ENCODE data around the gene WNK2.

The WNK2 gene

GRCh38 chr9:93300175-93300572 lies 116.2 kb downstream of the WNK2 start:
- DNase-seq = no peak

- no peak for DNase-seq
Measured at GRCh38 chr9:93300585-93301081, 116.7 kb downstream of the WNK2 start.

- no peak for DNase-seq
Measured at GRCh38 chr9:93301291-93301811, 117.4 kb downstream of the WNK2 start.

DNA sequence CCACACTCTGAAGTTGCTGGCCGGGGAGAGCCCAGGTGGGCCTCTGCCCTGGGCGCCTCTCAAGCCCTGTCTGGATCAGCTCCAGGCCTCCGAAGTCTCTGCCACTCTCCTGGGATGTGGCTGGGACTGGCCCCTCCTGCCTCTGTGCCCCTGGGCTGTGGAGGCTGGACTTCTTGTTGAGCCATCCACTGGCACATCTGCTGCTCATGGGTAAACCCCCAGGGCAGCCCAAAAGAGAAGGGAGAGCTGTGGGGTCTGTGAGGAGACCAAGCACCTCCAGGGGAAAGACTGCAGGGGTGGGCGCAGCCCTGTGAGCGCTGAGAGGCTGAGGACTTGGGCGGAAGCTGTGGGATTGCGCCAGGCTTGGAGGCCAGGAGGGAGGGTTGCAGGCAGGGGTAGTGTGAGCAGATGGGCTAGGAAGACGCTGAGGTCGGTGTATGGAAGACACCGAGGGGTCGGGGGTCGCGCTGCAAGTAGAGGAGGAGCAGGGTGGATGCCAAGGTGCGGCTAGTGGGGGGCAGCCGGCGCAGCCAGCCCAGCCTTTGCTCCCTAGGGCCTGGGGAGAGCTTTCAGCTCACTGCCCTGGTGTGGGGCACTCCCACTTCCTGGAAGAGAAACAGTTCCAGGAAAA lies 118.1 kb downstream of the WNK2 start:
- no peak for DNase-seq

GRCh38 chr9:93302586-93303257 lies 118.8 kb downstream of the WNK2 start:
- DNase-seq = peak; percentile 60

GRCh38 chr9:93303258-93303771 lies 119.4 kb downstream of the WNK2 start:
- DNase-seq = no peak

DNA sequence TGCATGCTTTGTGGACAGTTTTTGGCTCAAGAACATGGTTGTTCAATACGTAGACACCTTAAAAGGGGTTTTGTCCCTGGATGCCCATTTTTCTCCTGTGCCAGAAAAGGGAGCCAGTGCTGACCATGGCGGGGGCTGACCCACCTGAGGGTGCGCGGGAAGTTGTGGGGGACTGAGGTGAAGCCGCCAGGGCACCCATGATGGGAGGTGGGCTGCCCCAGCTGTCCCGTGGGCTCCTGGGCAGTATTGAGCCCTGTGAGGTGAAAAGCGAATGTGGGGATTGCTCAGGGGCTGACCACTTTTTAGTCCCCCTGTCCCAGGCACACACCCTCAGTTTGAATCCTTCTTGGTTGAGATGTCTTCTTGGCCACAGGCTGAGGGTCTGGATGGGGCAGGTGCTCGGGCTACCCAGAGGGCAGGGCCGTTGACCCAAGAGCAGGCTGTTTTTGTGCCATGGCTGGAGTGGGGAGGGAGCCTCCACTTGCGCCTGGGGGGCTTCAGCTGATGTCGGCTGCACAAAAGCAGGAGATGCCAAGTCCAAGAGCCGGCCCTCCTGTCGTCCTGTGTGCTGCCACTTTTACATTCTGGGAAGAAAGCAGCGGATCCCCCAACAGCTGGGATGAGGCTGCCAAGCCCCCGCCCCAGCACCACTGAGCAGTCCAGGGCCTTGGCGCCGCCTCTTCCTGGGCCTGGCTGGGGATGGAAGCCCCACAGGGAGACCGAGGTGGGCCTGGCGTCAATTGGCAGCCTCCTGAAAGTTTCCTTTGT lies 120.1 kb downstream of the WNK2 start:
- DNase-seq = no peak

- peak; percentile 41 for DNase-seq
Measured at GRCh38 chr9:93304574-93305496, 120.9 kb downstream of the WNK2 start.

DNA sequence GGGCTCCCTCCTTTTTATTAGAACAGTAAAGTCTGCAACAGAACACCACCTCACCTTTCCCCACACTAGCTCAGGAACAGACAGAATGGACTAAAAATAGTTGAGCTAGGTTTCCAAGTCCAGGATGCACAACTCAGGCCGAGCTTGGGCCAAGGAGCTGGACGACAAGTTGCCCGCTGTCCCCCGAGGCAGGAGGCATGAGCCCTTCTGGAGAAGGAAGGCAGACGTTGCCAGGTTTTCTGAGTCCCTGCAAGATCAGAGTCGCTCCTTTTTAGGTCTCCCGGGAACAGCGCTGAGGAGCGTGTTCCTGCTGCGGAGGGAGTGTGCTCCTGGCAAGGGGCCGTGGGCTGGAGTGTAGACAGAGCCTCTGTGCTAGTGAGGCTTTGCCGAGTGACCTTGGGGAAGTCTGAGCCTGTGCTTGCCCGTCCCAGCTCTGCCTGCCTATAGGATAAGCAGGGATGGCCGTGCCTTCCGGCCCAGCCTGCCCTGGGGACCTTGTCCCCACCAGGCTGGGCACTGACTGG lies 121.6 kb downstream of the WNK2 start:
- DNase-seq = no peak

DNA sequence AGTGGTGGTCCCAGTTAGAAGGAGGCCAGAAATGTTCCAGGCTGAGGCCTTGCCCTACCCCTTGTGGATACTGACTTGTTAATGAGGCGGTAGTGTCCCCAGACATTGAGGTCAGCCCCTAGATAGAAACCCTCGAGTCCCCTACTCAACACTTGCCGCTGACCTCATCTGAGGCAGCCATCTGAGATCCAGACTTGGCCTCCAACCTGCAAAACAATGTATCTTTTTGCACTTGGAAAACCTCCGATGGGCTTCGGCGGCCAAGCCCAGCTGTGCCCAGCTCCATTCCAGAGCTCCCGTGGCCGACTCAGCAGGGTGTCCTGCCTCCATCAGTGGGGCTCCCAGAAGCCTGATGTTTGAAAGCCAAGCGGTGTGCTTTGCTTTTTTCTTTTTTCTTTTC lies 122.1 kb downstream of the WNK2 start:
- no peak for DNase-seq

DNA sequence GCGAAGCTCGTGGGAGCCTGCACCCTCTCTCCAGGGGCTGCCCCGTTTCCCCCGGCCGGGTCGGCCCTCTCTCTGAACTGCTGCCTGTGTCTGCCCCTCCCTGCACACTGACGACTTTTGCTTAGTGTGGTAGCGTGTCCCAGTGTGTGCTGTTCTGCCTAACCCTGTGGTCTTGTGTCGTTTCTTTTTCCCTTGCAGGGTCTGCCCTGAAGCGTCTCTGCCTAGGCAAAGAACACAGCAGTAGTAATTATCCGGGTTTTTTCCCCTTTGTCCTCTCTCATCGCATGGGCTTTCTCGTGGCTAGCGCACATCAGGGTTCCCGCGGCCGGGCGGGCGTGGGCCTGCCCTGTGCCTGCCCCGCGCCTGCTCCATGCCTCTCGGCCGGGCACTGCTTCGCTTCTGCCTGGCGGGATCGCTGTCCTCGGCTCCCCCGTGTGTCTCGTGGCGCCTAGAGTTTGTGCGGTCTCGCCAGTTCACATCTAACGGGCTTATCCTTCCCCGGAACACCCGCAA lies 122.7 kb downstream of the WNK2 start:
- DNase-seq = no peak

DNA sequence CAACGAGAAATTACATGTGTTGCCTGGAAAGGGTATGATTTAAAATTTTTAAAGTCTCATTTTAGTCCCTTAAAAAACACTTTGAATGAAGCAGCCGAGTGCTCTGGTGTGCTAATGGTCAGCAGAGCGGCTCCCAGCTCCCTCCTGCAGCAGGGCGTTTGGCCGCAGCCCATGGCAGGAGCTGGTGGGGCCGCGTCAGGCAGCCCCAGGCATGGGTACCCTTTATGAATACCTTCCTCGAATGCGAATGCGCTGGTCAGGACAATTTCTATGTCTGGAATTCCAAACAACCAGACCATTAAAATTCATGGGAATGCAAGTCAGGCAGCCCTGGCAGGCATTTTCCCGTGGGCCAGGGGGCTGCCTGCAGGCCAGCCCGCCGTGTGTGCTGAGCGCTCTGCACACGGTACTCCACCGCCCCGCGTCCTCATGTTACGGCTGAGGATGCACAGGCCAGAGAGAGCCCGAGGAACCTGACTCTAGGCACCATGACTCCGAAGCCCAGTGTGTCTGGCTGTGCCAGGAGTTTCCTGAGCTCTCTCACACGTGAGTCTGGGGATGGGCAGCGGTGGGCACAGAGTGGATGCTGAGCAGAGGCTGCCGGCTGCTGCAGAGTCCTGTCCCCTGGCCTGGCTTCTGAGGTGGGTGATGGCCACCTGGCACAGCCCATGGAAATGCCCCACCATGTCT lies 123.7 kb downstream of the WNK2 start:
- DNase-seq = no peak

DNA sequence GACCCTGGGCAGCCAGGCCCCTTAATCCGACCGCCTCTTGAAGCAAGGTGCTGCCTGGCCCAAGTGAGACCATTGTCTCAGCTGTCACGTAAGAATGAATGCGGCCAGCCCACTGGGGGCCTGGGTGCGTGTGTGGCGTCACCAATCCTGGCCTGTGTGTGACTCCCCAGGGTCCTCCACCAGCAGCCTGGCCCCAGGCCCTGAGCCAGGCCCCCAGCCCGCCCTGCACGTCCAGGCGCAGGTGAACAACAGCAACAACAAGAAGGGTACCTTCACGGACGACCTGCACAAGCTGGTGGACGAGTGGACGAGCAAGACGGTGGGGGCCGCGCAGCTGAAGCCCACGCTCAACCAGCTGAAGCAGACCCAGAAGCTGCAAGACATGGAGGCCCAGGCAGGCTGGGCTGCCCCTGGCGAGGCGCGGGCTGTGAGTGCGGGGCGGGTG lies 124.2 kb downstream of the WNK2 start:
- DNase-seq = no peak

DNA sequence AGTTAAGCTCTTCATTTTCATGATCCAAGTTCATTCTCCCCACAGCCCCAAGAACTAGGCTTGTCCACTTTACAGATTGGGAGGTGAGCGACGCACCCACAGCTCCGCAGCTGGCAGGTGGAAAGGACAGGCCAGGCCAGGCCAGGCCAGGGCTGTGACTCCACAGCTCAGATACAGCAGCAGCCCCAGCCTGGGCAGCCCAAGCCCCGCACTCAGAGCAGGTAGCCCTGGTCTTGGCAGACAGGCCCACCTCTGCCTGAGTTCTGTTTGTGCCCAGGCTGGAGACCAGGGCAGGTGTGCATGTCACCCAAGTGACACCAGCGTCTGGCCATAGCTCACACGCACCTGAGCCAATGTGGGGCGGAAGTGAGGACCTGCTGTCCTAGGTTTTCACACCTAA lies 124.7 kb downstream of the WNK2 start:
- DNase-seq = no peak

DNA sequence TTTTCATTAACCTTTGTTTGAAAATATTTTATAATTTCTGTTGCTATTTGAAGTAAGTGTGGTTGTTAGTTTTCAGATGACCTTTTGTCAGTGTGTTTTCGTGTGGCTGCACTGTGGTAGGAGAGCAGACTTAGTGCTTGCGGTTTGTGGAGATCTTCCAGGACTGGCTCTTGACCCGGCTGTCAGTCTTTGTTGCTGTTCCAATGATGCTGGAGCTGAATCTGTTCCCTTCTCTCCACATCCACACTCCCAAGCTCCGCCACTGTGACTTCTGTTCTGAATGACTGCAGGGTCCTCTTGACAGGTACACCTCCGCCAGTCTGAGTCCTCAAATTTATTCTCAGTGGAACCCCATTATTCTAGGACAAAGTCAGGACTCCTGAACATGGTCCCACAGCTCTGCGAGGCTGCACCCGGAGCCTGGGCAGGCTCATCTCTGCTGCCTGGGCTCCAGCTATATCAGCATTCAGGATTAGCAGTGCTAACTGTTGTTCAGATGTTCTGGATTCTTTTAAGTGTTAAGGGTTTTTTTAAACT lies 126.0 kb downstream of the WNK2 start:
- DNase-seq = no peak

DNA sequence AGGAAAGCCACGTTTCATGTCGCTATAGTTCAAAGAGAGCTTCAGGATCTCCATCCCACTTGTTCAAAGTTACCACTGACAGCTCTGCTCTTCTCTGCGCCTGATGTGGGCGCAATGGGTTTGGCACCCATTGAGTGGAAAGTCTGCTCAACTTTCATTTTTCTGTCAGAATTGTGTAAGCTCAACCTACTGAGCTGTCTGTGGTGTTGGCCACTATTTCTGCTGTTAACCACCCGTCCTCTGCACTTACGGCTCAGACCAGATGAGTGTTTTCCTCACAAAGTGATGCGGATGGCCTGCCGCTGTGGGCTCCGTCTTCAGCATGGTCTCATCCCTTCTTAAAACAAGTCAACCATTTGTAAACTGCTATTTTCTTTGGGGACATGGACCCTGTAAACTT lies 131.2 kb downstream of the WNK2 start:
- DNase-seq = no peak

DNA sequence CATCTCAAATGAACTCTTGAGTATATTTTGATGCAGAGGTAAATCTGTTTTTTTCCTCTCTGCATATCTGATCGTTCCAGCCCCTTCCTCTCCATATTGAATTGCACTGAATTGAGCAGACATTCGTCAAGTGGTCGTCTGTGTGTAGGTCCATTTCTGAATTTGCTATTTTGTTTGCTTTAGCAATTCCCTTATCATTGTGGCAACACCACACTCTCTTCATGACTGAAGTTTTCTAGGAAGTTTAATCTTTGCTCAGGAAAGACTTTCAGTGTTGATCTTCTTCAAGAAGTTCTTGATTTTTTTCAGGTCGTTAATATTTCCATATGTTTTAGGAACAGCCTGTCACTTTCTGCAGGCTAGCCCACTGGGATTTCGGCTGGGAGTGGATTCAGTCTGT lies 132.0 kb downstream of the WNK2 start:
- no peak for DNase-seq

DNA sequence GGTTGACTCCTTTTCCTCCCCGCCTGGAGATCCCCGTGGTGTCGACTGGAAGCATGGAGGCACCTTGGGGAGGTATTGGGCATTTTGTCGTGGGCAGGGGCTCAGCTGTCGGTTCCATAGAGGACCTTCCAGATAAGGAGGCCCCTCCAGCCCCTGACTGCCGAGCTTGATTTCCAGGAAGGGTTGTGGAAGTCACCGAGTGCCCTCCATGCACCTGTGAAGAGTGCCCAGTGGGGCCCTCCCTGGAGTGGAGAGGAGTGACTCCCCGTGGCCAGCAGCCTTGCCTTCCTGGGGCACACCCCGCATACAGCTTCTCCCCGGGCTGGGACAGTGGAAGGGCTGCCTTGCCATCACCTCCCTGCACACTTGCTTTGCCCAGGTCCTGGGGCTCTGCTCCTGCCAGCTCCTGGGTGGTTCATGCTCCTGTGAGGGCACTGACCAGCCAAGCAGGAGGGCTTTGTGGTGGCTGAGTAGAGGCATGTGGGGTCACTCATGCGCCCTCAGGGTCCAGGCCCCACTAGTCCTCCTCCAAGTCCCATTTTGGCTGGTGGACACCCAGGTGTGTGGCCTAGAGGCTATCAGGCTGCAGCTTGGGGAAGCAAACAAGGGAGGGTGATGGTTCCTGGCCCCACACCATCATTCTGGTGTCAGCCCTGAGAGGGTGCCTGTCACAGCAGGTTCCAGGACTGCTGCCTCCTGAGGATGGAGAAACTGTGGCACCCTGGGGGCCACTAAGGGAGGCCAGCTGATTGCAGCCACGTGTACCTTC lies 133.0 kb downstream of the WNK2 start:
- no peak for DNase-seq

- no peak for DNase-seq
Measured at GRCh38 chr9:93317495-93318094, 133.7 kb downstream of the WNK2 start.

GRCh38 chr9:93318480-93318879 lies 134.5 kb downstream of the WNK2 start:
- no peak for DNase-seq

Data from HCEC 1CT (cell line).